ENCODE data around the gene WSB2.
A peak's percentile ranks its signal among the peaks of the same experiment; 100 is the strongest.
"Not testable (repeated sequence)": the region's sequence is repeated elsewhere in the genome, so short reads cannot be mapped to it uniquely, and the experiment has no call there.

Gene WSB2

GRCh38 chr12:118034429-118035189 lies 26.4 kb downstream of the WSB2 start:
- no peak for DNase-seq

DNA sequence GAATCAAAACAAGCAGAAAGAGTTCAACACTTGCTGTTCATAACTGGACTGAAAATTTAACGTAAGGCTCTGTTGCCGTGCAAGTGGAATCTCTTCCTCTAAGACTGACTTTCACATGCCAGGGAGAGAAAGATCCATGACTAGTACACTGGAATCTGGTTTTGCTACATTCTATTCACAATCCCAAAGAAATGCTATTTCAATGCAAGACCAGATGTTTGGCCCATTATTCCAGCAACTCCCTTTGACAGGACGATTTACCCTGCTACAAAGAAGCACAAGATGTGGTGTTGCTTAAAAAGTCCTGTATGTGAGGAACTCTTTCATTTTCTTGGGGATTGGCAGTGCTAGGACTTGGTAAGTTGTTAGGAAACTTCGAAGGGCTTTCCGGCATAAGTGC lies 27.1 kb downstream of the WSB2 start:
- no peak for DNase-seq

- DNase-seq, result no peak
These were observed 27.7 kb downstream of the WSB2 start for GRCh38 chr12:118033323-118033722.

GRCh38 chr12:118032188-118032587 lies 28.8 kb downstream of the WSB2 start:
- no peak for DNase-seq

DNA sequence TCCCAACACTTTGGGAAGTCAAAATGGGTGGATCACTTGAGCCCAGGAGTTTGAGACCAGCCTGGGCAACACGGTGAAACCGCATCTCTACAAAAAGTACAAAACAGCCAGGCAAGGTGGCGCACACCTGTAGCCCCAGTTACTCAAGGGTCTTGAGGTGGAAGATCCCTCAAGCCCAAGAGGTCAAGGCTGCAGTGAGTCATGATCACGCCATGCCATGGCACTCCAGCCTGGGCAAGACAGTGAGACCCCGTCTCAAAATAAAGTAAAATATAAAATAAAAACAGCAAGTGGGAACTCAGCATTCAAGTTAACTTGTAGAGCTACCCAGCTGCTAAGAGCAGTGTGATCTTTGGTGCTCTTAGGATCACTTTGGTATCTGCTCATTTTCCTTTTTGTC lies 31.8 kb downstream of the WSB2 start:
- no peak for DNase-seq

DNA sequence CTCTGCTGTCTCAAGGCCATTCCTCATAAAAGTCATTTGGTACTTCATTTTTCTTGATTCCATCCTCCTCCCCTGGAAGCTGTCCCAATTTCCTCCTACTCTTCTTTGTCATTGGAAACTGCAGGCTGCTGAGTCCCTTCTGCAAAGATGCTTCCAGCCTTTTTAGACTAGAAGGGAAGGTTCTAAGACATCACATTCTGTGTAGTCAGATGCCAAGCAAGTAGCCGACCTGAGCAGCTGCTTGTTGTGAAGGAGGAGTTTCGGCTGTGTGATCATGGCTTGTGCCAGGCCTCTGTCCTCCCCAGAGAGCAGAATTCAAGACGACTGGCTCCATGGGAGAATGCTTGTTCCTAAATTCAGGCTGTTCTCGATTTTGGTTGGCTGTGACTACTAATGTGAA lies 35.8 kb downstream of the WSB2 start:
- DNase-seq, result no peak

DNA sequence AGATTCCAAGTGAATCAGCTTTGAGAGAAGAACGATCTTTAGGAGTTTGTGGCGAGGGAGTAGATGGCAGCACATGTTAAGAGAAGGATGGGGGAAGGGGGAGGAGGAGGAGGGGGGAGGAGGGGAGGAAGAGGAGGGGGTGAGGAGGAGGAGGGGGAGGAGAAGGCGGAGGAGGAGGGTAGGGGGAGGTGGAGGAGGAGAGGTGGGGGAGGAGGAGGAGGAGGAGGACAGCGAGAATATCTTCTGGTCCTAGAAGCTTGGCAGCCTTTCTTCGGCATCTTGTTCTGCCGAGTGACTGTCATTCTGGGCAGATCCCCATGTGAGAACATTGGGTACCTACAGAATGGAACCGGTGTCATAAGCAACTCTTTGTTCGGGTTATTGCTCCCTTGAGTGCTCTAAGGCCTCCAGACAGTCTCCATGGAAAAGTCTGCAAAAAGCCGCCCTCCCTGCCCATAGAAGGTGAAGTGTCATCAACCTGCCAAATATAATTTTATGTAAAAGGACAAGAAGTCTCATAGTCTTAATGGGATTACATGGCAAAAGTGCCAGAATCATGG lies 37.6 kb downstream of the WSB2 start:
- DNase-seq, result no peak

DNA sequence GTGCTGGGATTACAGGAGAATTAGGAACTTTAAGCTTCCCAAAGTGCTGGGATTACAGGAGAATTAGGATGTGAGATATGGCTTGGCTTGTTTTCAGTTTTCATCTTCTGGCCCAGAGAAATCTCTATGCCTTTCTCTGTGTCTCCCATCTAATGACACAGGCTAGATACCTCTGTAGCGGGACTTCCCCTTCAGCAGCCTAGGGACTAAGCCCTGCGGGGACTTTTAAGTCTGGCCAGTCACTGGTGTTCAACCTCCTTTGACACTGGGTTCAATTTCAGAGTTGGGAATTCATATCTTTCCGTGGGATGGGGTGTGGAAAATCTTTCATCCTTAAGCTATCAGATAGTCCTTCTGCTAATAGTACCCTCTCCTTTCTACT lies 38.3 kb downstream of the WSB2 start:
- no peak for DNase-seq

DNA sequence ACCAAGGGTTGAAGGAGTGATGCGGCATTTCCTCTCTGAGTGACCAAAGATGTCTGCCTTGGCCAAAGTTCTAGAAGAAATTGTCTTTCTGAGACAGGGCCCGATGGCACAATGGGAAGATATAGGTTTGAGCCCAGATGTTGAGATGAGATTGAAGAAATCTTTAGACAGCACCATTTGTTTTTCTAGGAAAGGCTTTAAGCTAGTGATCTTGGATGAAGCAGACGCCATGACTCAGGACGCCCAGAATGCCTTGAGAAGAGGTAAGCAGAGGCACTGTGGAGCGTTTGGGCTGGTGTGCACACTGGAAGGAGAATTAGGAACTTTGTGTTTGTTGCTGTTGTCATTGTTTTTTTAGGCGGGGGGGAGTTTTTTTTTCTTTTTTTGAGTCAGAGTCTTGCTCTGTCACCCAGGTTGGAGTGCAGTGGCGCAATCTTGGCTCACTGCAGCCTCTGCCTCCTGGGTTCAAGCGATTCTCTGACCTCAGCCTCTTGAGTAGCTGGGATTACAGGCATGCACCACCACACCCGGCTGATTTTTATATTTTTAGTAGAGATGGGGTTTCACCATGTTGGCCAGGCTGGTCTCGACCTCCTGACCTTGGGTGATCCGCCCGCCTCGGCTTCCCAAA lies 38.8 kb downstream of the WSB2 start:
- not testable (repeated sequence) for DNase-seq

- DNase-seq, result no peak
These were observed 40.9 kb downstream of the WSB2 start for GRCh38 chr12:118020036-118020435.

DNA sequence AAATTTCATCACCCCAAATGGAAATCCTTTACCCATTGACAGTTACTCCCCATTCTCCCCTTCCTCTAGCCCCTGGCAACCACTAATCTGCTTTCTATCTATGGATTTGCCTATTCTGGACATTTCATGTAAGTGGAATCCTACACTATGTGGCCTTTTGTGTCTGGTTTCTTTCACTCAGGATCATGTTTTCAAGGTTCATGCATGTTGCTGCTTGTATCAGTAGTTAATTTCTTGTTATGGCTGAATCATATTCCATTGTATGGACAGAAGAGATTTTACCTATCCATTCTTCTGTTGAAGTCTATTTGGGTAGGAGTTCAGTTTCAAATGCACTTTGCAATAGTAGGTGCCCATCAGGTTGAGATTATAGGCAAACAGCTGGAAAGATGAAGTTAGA lies 43.1 kb downstream of the WSB2 start:
- no peak for DNase-seq

GRCh38 chr12:118016424-118017264 lies 44.3 kb downstream of the WSB2 start, which contains the start of gene RFC5:
Gene RFC5 (plus strand): TSS chr12:118016703. CDS start chr12:118016828, 125 bp downstream.
- peak; percentile 97 for DNase-seq

DNA sequence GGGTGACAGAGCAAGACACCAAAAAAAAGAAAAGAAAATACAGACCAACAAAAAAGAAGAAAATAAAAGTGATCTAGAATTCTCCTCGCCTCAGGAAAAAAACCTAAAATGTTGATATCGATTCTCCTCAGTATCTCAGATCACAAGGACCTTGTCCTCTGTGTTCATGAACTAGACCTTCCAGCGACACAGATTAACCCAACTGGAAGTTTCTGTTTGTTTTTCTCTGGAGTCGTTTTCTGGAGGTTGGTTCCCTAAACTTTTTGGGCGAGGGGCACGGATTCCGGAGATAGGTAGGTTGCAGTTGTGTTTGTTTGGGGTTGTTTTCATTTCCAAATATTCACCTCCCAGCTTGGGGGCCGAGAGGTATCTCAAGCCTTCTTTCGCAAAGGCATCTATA lies 45.0 kb downstream of the WSB2 start:
- no peak for DNase-seq

GRCh38 chr12:118015306-118015705 lies 45.7 kb downstream of the WSB2 start:
- DNase-seq, result no peak

DNA sequence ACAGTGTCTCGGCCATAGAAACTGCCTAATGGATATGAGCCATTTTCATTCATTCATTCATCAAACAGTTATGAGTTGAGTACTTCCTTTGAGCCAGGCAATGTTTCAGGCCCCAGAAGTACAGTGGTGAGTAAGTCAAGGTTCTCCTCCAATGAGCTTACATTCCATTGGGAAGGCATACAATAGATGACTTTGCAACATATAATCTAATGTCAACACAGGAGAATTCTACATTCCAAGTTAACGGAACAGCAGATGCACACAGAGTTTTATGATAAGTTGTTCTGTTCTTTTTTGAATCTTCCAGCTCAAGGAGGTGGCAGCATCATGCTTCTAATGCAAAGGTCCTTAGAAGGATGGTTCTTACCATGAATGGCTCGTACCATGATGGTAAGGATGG lies 47.7 kb downstream of the WSB2 start:
- no peak for DNase-seq

DNA sequence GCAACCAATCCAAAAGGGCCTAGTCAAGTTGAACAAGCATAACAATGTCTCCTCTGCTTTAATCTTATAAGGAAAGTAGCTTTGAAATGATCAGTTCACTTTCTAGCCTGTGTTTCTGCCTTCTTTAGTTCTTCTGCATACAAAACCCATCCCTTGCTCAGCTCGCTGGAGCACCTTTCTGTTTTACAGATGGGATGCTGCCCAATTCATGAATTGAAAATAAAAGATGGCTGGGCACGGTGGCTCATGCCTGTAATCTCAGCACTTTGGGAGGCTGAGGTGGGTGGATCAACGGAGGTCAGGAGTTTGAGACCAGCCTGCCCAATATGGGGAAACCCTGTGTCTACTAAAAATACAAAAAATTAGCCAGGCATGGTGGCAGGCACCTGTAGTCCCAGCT lies 49.0 kb downstream of the WSB2 start:
- DNase-seq, result no peak

DNA sequence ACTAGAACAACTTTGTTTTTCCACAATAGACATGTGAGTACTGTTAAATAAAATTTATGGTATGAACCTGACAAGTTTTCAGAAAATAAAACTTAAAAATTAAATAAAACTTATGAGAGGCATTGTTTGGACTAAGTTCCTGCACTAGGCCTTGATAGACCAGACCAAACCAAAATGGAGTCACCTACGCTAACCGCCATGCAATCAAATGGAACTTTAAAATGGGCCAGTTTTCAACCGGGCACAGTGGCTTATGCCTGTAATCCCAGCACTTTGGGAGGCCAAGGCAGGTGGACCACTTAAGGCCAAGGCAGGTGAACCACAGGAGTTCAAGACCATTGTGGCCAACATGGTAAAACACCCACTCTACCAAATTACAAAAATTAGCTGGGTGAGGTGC lies 49.6 kb downstream of the WSB2 start:
- no peak for DNase-seq

DNA sequence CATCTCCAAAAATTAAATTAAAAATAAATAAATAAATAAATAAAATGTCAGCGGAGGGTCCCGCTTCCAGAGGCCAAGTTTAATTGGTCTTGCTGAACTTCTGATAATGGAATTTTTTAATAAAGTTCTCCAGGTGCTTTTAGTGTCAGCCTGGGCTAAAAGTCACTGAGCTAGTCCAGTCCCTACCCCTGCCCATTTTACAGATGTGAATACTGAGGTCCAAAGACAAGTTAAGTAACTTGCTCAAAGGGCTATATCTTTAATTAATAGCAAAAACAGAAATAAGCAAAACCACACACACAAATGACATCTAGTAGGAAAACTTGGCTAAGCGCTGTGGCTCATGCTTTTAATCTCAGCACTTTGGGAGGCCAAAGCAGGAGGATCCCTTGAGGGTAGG lies 50.1 kb downstream of the WSB2 start:
- DNase-seq, result no peak

DNA sequence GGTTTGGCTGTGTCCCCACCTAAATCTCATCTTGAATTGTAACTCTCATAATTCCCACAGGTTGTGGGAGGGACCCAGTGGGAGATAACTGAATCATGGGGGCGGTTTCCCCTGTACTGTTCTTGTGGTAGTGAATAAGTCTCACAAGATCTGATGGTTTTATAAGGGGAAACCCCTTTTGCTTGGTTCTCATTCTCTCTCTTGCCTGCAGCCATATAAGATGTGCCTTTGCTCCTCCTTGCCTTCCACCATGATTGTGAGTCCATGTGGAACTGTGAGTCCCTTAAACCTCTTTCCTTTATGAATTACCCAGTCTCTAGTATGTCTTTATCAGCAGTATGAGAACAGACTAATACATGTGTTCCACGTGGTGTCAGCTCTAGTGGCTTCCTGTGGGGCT lies 61.2 kb downstream of the WSB2 start:
- DNase-seq, result not testable (repeated sequence)

- no peak for DNase-seq
These were observed 62.3 kb downstream of the WSB2 start for GRCh38 chr12:117998719-117999118.

DNA sequence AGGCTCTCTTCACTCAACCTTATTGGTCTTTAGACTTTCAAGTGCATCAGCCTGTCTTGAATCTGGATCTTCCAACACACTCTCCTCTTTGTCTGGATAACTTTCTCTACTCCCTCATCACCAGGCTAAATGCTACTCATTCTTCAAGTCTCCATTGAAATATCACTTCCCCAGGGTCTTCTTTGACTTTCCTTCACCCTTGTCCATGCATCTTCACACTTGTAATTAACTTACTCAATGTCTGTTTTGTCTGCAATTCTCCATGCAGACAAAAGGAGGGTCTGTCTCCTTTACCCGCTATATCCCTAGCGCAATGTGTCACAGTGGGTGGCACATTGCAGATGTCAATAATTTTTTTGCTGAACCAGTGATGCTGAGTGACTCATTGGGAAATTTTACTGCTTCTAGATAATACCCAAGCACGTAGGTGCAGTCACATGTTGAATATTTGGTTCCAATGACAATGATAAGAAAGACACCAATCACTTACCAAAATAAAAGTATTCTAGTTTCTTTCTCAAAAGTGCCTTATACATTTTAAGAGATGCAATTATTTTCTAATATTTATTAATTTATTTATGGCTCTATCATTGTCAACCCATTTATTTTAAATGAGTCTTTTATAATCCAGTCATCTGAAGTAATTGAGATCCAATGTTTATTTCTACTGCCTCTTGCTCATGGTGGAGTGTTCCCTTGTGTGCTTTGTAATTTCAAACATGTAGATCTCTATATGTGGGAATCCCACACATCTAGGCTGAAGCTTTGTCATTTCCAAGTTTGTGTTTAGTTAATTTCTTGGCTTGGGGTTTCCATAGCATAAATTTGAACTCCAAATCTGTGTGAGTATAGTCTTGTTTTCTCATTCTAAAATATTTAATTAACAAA lies 66.2 kb downstream of the WSB2 start:
- DNase-seq, result no peak

DNA sequence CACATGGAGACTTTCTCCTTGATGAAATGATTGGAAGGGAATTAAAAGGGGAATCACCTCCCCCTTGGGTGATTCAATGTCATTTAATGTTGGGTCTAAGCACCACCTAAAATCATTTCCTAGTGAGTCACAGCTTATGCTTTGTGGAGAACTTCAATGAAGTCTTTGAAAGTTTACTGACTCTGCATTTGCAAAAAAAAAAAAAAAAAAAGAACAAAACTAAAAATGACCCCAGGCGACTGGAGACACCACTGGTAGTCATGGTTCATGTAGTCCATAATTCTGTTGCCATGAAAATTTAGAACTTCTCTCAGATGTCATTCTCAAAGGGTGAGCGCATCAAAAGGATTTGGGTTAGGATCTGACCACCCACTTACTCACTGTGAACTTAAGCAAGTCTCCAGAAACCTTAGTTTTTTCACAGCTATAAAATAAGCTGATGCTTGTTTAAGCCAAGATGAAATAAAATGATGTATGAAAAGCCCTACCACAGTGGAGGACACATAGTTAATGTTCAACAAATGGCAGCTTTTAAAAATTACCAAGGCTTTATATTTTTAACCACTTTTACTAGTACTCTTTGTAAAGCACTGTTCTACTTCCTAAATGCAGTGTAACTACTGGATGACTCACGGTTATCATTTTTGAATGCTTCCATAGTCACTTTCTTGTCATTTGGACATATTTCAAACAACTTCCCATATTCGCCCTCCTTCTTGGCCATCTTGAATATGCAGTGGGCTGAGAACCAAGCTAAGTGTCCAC lies 74.1 kb downstream of the WSB2 start:
- no peak for DNase-seq
